IPS-11a (cell line): ENCODE results near the gene CNKSR1.
A peak's percentile ranks its signal among the peaks of the same experiment; 100 is the strongest.

Experiments
- H3K4me3 ChIP-seq: one replicate; pipeline ENCODE4 v1.5.1; 2013; ENCODE audit warnings: low read depth, low read length, control low read depth

The CNKSR1 gene

DNA sequence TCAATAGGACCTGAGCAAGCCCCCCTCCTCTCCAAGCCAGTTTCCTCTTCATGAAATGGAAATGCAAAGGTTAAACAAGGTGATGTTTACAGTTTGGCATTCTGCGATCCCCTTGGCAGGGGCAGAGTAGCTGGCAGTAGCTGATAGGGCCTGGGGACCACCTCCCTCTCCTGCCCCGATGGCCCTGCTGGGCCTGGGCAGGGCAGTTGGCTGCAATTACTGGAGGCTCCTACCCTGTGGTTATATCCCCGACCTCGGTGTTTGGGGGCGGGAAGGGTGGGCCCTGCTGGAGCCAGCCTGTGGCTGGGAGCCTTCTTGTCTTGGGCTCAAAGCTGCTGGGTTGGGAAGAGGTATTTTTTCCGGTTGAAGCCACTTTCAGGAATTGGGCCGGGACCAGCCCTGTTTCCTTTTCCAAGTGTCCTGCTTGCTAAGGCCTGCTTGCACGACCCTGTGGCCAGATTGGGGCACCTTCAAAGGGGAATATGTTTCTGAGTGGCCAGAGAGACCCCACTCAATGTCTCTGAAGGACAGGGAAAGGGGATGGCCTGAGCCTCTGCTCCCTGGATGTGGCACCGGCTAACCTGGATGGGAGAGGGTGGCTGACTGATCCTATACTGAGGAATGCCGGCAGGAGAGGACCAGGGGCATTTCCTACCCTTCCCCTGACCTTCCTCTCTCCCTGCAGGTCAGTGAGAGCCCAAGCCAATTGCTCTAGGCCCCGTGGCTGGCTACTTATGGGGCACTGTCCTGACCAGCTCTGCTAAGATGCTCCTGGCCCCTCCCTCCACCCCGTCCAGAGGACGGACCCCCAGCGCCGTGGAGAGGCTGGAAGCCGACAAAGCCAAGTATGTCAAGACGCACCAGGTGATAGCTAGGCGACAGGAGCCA, 16.5 kb upstream of the CNKSR1 start:
- H3K4me3 ChIP-seq = no peak overlapping the region

DNA sequence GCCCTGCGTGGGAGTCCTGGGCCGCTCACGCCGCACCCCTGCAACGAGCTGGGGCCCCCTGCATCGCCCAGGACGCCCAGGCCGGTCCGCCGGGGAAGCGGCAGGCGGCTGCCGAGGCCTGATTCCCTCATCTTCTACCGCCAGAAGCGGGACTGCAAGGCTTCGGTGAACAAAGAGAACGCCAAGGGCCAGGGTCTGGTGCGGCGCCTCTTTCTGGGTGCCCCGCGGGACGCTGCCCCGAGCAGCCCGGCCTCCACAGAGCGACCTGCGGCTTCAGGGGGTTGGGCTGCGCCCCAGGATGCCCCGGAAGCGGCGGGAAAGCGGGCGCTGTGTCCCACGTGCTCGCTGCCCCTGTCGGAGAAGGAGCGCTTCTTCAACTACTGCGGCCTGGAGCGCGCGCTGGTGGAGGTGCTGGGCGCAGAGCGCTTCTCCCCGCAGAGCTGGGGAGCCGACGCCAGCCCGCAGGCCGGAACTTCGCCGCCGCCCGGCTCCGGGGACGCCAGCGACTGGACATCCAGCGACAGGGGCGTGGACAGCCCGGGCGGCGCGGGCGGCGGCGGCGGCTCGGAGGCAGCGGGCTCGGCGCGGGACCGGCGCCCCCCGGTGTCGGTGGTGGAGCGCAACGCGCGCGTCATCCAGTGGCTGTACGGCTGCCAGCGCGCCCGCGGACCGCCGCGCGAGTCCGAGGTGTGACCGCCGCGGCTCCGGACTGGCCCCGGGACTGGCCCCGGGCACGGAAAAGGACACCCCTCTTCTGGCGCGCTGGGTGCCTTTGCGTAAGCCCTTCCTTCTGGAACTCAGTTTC, 15.7 kb upstream of the CNKSR1 start:
- H3K4me3 ChIP-seq = peak overlapping the region; percentile 27

DNA sequence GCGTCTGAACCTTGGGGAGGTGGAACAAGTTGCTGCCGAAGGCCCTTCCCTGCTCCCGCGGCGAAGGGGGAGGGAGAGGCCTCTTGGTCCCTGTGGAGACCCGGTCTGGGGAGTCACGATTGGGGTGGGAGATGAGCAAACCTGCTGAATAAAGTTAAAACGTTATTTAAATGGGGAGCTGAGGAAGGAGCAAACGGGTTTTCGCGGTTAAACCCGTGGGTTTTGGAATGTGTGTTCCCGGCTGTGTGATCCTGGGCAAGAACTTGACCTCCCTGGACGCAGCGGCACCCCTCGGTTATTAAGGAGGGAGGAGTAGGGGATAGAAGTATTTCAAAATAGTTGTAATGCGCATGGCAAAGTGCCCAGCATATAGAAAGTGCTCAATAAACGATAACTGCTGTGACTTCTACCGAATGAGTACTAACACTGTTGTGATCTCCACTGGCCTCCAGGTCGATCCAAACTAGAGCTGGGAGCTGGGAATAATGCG, 15.0 kb upstream of the CNKSR1 start:
- H3K4me3 ChIP-seq = peak overlapping the region; percentile 27

DNA sequence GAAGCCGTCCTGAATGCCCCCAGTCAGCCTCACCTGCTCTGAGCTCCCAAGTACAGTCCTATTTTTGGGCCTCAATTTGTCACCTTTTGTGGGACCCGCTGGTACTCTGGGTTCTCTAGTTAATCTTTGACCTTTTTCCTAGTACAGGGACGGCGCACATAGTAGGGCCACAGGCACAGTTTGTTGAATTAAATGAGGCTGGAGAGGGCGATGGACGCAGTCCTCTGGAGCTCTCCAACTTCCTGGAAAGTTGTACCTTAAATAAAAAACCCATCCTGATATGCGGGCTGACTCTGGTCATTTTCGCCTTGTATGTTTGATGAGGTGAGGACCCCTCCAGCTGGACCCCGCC, 13.6 kb upstream of the CNKSR1 start:
- H3K4me3 ChIP-seq = no peak overlapping the region

DNA sequence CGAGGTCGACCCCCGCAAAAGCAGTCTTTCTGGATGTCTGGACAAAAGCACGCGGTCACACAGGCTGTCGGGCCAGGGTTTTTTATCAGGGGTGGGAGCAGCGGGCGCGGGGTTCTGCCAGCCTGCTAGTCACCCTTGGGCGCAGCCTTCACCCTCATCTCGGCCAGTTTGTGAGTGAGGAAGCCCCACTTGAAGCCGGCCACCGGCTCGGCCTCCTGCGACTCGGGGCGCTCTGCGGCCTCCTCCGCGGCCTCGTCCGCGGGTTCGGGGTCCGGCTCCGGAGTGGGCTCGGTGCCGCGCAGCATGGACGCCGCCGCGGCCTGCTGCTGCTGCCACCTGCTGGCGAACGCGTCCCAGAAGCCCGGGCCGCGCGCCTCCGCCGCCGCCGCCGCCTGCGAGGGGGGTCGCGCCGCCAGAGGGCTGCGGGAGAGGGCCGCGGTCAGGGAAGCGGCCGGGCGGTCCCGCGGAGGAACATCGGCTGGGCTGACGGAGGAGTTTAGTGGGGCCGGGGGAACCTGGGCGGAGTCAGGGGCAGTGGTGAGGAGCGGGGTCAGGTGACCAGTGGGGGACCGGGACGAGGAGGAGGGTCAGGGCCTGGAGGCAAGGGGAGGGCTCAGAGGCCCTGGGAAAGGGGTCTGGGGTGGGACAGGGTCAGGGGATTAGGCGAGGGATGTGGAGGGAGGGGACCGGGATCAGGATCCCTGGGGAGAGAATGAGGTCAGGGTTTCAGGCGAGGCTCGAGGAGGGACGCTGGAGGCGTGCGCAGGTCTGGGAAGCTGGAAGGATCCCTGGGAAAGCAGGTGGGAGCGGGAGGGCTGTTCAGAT, 13.0 kb upstream of the CNKSR1 start:
- peak overlapping the region; percentile 39 for H3K4me3 ChIP-seq

DNA sequence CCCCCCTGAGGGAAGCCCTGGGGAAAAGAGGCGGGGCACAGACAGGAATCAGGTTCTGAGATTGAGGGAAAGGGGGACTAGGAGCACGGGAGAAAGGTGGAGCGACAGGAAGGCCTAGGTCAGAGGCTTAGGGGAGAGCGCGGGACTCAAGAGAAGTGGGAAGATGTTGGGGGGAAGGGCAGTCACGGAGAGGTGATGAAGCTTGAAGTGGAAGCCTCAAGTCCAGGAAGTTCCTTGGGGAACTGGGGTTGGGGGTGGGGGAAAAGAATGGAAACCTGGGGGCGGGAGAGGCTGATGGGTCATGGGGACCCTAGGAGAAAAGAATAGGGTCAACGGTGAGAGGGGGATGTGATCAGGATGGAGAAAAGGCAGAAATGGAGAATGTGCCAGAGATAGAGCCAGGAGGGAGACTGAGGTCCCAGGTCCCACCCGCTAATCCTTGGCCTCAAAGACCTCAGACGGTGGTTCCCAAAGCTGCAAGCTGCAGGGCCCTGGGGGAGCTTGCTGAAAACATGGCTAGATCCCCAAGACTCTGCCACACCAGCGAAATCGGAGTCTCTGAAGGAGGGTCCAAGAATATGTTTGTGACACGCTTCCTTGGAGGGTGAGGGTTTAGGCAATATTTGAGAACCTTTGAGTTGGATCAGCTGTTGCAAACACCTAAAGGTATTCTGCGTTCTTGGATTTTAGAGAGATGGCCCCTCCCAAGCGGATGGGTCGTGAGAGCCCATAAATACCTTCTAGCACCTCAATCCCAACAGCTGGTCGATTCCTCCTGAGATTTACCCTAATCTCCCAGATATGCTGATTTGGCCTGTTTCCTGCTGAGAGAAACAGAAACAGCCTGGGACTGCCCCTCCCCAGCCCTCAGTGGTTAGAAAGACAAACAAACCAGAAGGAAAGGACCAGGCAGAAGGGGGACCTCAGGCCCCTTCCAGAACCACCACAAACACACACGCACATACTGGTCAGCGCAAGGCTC, 12.1 kb upstream of the CNKSR1 start:
- peak overlapping the region; percentile 39 for H3K4me3 ChIP-seq

DNA sequence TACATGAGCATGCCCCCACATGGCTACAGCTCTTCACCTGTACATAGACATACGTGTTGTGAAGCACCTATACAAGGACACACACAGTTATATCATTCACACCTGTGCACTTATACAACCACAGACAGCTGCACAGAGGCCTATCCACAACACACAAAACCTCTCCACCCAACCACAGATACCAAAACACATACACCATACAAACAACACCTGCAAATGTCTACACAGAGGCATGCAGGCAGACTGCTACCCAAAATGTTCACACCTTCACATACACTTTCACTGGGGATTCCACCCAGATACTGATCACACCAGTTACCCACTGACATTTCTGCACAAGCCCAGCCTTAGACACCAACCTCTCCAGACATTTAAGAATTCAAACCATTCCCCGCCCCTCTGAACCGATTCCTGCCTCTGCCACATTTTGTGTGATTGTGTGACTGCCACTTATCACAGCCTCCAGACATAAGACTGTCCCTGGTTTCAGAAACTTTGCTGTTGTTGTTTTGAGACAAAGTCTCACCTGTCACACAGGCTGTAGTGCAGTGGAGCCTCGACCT, 10.5 kb upstream of the CNKSR1 start:
- H3K4me3 ChIP-seq = no peak overlapping the region

DNA sequence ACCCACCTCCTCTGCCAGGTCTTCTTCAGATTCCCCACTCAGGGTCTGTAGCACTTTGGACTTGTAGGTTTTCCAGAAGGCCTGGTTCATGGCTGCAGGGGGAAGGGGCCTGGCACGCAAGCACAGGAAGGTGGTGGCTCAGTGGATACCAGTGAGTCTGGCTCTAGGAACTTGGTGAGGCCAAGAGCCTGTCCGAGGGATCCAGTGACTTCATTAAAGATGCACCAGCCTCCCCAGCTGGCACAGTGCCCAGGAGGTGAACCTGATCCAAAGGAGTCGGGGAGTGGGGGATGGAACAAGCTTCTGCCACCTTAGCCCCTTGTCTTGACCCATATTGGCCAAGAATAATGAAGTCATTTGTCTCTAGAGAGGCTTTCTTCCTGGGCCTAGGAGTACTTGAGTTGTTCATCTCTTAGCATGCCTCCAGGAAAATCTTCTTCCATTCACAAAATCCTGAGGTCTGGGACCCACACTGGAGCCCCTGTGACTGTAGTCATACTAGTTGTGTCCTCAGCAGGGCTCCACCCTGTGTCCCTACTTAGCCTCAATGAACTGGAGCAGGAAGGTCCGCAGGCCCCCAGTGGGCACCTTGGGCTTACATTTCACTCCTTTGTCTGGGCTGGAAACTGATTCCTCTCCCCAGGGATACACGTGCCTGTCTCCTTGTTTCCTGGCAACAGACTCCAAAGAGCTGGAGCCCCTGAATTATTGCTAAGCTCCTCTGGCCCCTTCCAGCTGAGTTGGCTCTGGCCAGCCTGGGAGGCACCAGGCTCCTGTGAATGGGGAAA, 8.7 kb upstream of the CNKSR1 start, which contains the start of gene C1orf232:
C1orf232 (minus strand) TSS at position 554 of the 788 bp plus-strand sequence; CDS start at position 90, 464 bp downstream.
- H3K4me3 ChIP-seq = peak within 1 kb of the TSS; percentile 85

DNA sequence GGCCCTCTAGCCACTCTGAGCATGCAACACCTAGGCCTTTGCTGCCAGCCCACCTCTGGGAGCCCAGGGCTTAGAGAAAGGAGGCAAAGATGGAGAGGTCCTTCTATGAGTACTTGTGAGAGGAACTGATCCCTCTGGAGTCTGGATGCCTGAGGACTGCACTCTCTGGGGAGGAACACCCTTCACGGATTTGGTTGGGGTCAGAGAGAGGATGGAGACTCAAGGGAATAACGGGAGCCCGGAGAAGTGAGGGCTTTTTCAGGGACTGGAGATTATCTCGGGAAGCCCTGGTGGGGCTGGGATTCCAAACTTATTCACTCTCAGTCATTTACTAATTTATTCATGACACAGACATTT, 8.1 kb upstream of the CNKSR1 start:
- H3K4me3 ChIP-seq = no peak overlapping the region

DNA sequence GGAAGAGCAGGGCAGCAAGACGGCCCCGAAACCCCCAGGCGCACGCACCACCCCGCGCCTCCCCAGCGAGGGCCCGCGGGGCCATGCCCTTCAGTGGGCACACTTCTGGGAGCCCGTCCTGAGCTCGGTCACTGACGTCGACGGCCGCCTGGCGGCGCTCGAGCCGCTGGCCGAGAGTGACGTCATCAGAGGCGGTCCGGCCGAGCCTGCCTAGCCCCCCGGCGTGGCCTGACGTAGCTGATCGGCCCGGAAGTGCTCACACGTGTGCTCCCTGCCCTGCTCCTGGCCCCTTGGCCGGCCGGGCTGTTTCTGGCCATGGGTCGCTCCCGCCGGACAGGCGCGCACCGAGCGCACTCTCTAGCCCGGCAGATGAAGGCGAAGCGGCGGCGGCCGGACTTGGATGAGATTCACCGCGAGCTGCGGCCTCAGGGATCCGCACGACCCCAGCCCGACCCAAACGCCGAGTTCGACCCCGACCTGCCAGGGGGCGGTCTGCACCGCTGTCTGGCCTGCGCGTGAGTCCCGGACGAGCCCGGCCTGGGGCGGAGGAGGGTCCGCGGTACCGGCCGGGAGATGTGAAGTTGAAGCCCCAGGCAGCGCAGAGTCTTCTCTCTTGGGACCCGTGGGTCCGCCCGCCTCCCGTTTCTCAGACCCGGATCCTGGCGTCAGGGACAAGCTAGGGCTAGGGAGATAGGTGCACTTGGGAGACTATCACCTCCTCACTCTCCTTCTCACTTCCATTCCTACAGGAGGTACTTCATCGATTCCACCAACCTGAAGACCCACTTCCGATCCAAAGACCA, 7.4 kb upstream of the CNKSR1 start, which contains the start of gene ZNF593:
ZNF593 (plus strand) TSS at position 240 of the 803 bp plus-strand sequence; CDS start at position 316, 76 bp downstream.
- H3K4me3 ChIP-seq = peak within 1 kb of the TSS; percentile 85

DNA sequence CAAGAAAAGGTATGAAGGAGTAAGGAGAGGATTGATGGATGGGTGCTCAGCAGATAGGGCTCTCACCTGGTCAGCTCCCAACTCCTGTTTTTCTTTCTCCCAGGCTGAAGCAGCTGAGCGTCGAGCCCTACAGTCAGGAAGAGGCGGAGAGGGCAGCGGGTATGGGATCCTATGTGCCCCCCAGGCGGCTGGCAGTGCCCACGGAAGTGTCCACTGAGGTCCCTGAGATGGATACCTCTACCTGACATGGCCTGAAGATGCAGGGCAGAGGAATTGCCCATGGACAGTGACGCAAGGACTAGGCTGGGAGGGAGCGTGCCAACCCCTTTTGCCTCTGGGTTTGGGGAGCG, 6.8 kb upstream of the CNKSR1 start:
- peak overlapping the region; percentile 85 for H3K4me3 ChIP-seq

DNA sequence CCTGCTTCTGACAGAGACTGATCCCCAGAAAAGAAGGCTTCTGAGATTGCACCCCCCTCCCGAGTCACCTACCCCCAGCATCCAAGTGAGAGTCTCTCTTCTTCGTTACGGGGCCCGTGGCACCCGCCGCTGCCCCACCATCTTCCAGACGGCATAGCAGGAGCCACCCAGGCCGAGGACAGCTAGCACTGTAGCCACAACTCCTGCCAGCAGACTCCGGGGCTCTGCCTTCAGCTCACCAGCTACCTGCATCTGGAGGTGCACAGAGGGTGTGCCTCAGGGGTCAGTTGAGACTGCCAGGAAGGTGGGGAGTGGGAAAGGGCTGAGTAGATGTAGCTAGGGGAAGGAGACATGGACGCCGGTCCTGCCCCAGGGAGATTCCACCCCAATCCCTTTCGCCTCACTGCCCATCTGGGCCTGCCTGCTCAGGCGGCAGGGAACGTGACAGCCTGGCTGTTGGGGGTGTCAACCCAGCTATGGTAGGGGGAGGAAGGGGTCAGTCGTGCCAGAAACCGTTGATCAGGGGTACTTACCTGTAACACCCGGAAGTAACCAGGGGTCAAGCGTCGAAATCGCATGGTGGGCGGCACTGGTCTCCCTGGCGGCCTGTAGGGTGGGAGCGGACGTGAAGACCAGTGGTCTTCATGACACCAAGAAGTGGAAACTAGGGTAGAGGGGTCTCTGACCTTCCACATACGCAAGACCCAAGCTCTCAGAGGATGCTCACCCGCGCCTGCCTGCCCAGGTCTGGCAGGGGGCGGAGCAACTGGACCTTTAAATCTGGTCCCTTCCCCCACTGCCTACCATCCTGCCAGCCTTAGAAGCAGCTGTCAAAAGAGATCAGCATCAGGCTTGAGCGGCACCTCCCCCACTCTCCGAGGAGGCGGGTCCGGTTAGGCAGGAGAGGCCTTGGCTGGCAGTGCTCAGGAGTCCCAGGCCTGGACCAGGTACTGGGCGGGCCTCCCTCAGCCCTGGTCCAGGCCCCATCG, 5.9 kb upstream of the CNKSR1 start, which contains the start of gene ZNF593OS:
ZNF593OS (minus strand) TSS at position 749 of the 989 bp plus-strand sequence; CDS start at position 578, 171 bp downstream.
- H3K4me3 ChIP-seq = no peak within 1 kb of the TSS

DNA sequence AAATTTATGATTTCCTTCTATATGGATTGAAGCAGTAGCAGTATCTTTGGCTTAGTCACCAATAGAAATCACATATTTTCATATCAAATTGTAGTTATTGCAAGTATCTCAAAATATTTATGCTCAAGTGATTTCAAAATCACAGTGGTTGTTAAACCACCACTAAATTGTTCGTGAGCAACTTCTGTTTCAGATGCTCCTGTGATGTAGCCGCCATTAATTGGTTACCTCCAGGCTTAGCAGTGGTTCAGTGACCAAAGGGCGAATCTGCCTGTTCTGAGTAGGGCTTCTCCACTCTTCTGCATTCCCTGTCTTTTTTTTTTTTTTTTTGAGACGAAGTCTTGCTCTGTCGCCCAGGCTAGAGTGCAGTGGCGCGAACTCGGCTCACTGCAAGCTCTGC, 1.9 kb upstream of the CNKSR1 start:
- H3K4me3 ChIP-seq = no peak overlapping the region

DNA sequence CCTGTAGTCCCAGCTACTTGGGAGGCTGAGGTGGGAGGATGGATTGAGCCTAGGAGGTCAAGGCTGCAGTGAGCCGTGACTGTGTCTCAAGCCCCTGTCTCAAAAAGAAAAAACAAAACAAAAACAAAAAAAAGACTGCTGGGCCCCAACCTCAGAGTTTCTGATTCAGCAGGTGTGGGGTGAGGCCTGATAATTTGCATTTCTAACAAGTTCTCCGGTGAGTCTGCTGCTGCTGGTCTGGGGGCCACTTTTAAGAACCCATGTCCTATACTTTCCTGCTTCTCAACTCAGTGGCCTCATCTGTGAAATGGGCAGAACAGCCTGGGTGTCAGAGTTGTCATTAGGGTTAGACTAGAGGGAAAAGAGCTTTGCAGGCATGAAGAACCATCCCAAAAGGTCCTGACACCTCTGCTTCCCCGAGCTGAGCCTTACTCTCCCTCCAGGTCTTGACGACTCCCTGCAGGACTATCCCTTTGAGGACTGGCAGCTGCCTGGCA, 2.8 kb downstream of the CNKSR1 start:
- H3K4me3 ChIP-seq = no peak overlapping the region

DNA sequence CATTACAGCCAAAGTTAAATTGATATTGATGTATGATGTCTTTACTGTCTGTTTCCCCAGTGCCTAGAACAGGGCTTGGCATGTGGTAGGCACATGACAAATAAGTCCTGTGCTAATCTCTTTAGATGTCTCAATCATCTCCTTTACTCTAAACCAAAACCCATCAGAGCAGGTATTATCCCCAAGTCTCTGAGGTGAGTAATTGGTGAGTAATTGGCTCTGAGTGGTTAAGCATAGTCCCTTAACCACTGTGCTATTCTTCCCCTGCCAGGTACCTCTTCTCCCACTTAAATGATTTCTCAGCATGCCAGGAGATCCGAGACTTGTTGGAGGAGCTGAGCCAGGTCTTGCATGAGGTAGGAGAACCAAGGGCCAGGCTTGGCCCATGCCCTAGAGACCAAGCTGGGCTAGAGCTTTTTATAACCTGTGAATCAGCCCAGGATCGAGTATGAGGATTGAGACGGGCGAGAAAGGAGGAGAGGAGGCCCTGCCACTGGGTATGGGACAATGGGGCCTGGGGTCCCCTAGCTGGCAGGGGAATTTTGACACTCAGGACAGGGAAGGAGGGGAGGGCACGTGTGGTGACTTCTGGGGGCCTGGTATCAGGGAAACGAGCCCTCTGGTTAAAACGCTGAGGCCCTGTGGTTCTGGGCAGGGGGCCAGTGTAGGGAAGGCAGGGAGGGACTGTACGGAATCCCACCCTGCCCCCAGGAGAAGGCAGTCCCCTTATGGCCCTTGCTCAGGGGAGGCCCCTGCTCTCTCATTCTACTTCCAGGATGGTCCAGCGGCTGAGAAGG, 4.5 kb downstream of the CNKSR1 start:
- H3K4me3 ChIP-seq = no peak overlapping the region

DNA sequence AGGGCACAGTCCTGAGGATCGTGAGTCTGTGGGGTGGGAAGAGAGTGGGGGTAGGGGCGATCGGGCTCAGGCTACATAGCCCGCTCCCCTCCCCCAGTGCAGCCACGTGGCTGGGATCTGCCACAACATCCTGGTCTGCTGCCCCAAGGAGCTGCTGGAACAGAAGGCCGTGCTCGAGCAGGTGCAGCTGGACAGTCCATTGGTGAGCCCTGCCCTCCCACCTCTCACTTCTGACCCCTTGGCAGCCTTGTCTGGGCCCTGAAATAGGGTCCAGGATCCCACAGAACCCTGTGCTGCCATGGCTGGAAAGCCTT, 5.0 kb downstream of the CNKSR1 start:
- no peak overlapping the region for H3K4me3 ChIP-seq
